Astrocyte (in vitro differentiated cells and primary cell): ENCODE results near the gene ZCWPW1. TPM values are rescaled to one million over a fixed set of nuclear protein-coding genes. Genes with fewer than 3 reads are reported as not detected.
"Not testable (repeated sequence)": the region's sequence is repeated elsewhere in the genome, so short reads cannot be mapped to it uniquely, and the experiment has no call there.

ENCODE experiments used
- DNase-seq: peaks from one replicate; pipeline ENCODE4 v3.0.0-alpha.2; 2010; ENCODE audit warnings: low read depth
- FAIRE-seq: peaks from 2 replicates; lab custom pipeline; 2011; peaks lifted over from hg19 to GRCh38; lab: Jason Lieb, UNC
- H2AFZ ChIP-seq: 2 replicates; pipeline ENCODE4 v1.6.0; 2012; ENCODE audit warnings: low read depth, low read length, inconsistent platforms
- H3K27ac ChIP-seq: 2 replicates; pipeline ENCODE4 v1.5.1; 2011; ENCODE audit warnings: low read depth, low read length, inconsistent platforms
- H3K27me3 ChIP-seq: 2 replicates; pipeline ENCODE4 v1.6.0; 2011; ENCODE audit warnings: low read length, inconsistent platforms; ENCODE audit not compliant: insufficient read depth
- H3K36me3 ChIP-seq: 2 replicates; pipeline ENCODE4 v1.5.1; 2011; ENCODE audit warnings: low read length, inconsistent platforms; ENCODE audit not compliant: insufficient read depth
- H3K4me1 ChIP-seq: 2 replicates; pipeline ENCODE4 v1.5.1; 2011; ENCODE audit warnings: low read length, inconsistent platforms; ENCODE audit not compliant: insufficient read depth
- H3K4me2 ChIP-seq: 2 replicates; pipeline ENCODE4 v1.6.0; 2012; ENCODE audit warnings: low read length, inconsistent platforms
- H3K4me3 ChIP-seq: 2 replicates; pipeline ENCODE4 v1.5.1; 2011; ENCODE audit warnings: low read depth, mild to moderate bottlenecking, low read length, inconsistent platforms; ENCODE audit not compliant: insufficient read depth
- H3K79me2 ChIP-seq: 2 replicates; pipeline ENCODE4 v1.6.0; 2012; ENCODE audit warnings: mild to moderate bottlenecking, low read length, inconsistent platforms; ENCODE audit not compliant: insufficient read depth
- H3K9ac ChIP-seq: 2 replicates; pipeline ENCODE4 v1.6.0; 2012; ENCODE audit warnings: mild to moderate bottlenecking, low read length, inconsistent platforms
- H3K9me3 ChIP-seq: 2 replicates; pipeline ENCODE4 v1.5.1; 2012; ENCODE audit warnings: low read depth, mild to moderate bottlenecking, low read length, inconsistent platforms; ENCODE audit not compliant: insufficient read depth
- H4K20me1 ChIP-seq: 2 replicates; pipeline ENCODE4 v1.6.0; 2012; ENCODE audit warnings: low read length, inconsistent platforms; ENCODE audit not compliant: insufficient read depth
- H3K27ac Mint-ChIP-seq: one replicate; pipeline ENCODE4 v1.8.0; 2021; ENCODE audit warnings: mild to moderate bottlenecking, mixed read lengths; ENCODE audit not compliant: unreplicated experiment
- H3K27me3 Mint-ChIP-seq: one replicate; pipeline ENCODE4 v1.8.0; 2021; ENCODE audit warnings: low read depth, mixed read lengths; ENCODE audit not compliant: unreplicated experiment
- H3K36me3 Mint-ChIP-seq: one replicate; pipeline ENCODE4 v1.8.0; 2021; ENCODE audit warnings: low read depth, mixed read lengths; ENCODE audit not compliant: unreplicated experiment
- H3K4me1 Mint-ChIP-seq: one replicate; pipeline ENCODE4 v1.8.0; 2021; ENCODE audit warnings: low read depth, mixed read lengths; ENCODE audit not compliant: unreplicated experiment
- H3K4me3 Mint-ChIP-seq: one replicate; pipeline ENCODE4 v1.8.0; 2021; ENCODE audit warnings: mild to moderate bottlenecking, moderate library complexity, mixed read lengths; ENCODE audit not compliant: unreplicated experiment
- H3K9me3 Mint-ChIP-seq: one replicate; pipeline ENCODE4 v1.8.0; 2021; ENCODE audit warnings: mild to moderate bottlenecking, mixed read lengths; ENCODE audit not compliant: unreplicated experiment
- CTCF ChIP-seq: IDR thresholded peaks from 2 replicates; pipeline ENCODE4 v1.5.1; 2011; ENCODE audit warnings: low read depth, mild to moderate bottlenecking, inconsistent platforms, low read length, moderate library complexity; ENCODE audit not compliant: insufficient read depth
- EZH2 ChIP-seq: IDR thresholded peaks from 2 replicates; pipeline ENCODE4 v1.6.1; 2012; ENCODE audit warnings: mild to moderate bottlenecking, low read length, inconsistent platforms; ENCODE audit not compliant: insufficient read depth
- total RNA-seq: library from RNA; stranded (reverse); gene quantifications from 2 replicates; pipeline ENCODE4 v1.2.1, GENCODE V29; 2021

The ZCWPW1 gene
- total RNA-seq, 1 donor from 2014 or later = 2.6 TPM

- peaks cover 31% of the 10 kb centered on the region for H3K36me3 ChIP-seq
- H3K9ac ChIP-seq = no peak overlapping the region
- no peaks in the 10 kb centered on the region for H3K27me3 ChIP-seq
- H3K9me3 Mint-ChIP-seq = no peaks in the 10 kb centered on the region
- H3K4me1 Mint-ChIP-seq = no peaks in the 10 kb centered on the region
- no peak overlapping the region for H3K4me3 ChIP-seq
- DNase-seq (no peak), FAIRE-seq (no peak)
- no peak overlapping the region for H2AFZ ChIP-seq
- H3K27ac ChIP-seq = no peak overlapping the region
- no peak overlapping the region for H3K27ac Mint-ChIP-seq
- no peak overlapping the region for H3K4me3 Mint-ChIP-seq
- no peaks in the 10 kb centered on the region for H3K9me3 ChIP-seq
- H3K27me3 Mint-ChIP-seq = no peaks in the 10 kb centered on the region
- peaks cover 18% of the 10 kb centered on the region for H3K36me3 Mint-ChIP-seq
- H3K4me1 ChIP-seq = no peaks in the 10 kb centered on the region
- no peaks in the 10 kb centered on the region for H3K79me2 ChIP-seq
- no peak overlapping the region for H3K4me2 ChIP-seq
- TF ChIP-seq CTCF = no peak
- H4K20me1 ChIP-seq = peaks cover 27% of the 10 kb centered on the region
These were observed 75.4 kb downstream of the ZCWPW1 start for GRCh38 chr7:100352984-100353684.

GRCh38 chr7:100352230-100352781 lies 76.2 kb downstream of the ZCWPW1 start:
- not testable (repeated sequence) for FAIRE-seq, H3K4me2 ChIP-seq, DNase-seq, H3K9me3 Mint-ChIP-seq, H3K27ac Mint-ChIP-seq, H3K4me3 Mint-ChIP-seq, H3K79me2 ChIP-seq, H3K27me3 Mint-ChIP-seq, H3K4me1 ChIP-seq, H3K27me3 ChIP-seq, H3K9ac ChIP-seq, H3K27ac ChIP-seq, H3K9me3 ChIP-seq, H2AFZ ChIP-seq, H3K4me3 ChIP-seq, H3K4me1 Mint-ChIP-seq
- peaks cover 31% of the 10 kb centered on the region for H4K20me1 ChIP-seq
- peaks cover 15% of the 10 kb centered on the region for H3K36me3 Mint-ChIP-seq
- H3K36me3 ChIP-seq = peaks cover 36% of the 10 kb centered on the region

- Histone ChIP-seq H3K9me3 (no peaks in the 10 kb centered on the region), H4K20me1 (peaks cover 37% of the 10 kb centered on the region), H3K4me2 (no peak overlapping the region), H3K4me1 (no peaks in the 10 kb centered on the region), H3K27me3 (no peaks in the 10 kb centered on the region), H2AFZ (no peak overlapping the region), H3K4me3 (no peak overlapping the region), H3K36me3 (peaks cover 42% of the 10 kb centered on the region), H3K27ac (no peak overlapping the region), H3K79me2 (peaks cover 1% of the 10 kb centered on the region), H3K9ac (no peak overlapping the region)
- no peaks in the 10 kb centered on the region for H3K27me3 Mint-ChIP-seq
- H3K27ac Mint-ChIP-seq = peak overlapping the region; percentile 18
- peaks cover 18% of the 10 kb centered on the region for H3K36me3 Mint-ChIP-seq
- no peak for FAIRE-seq
- H3K4me3 Mint-ChIP-seq = no peak overlapping the region
- DNase-seq = no peak
- TF ChIP-seq CTCF = no peak
- TF ChIP-seq EZH2 = no peak
- H3K4me1 Mint-ChIP-seq = no peaks in the 10 kb centered on the region
- no peaks in the 10 kb centered on the region for H3K9me3 Mint-ChIP-seq
These were observed 76.8 kb downstream of the ZCWPW1 start for GRCh38 chr7:100351657-100352058.

Other genes with a start within 250 kb of the ZCWPW1 start
- gene PVRIG, start 208.8 kb downstream of the ZCWPW1 start, total RNA-seq = not detected in 2 replicates
- not detected in 2 replicates for gene SPDYE3, start 121.0 kb downstream of the ZCWPW1 start, total RNA-seq
- 19.9 and 21.1 TPM in 2 replicates for gene PILRB, start 70.6 kb downstream of the ZCWPW1 start, total RNA-seq
- 2.3 and 3.0 TPM in 2 replicates for gene PILRA, start 55.2 kb downstream of the ZCWPW1 start, total RNA-seq
- gene MEPCE, start 1.1 kb upstream of the ZCWPW1 start, total RNA-seq = 20.2 and 20.5 TPM in 2 replicates
- 18.5 and 19.7 TPM in 2 replicates for gene PPP1R35, start 7.8 kb upstream of the ZCWPW1 start, total RNA-seq
- gene SPACDR, start 35.6 kb upstream of the ZCWPW1 start, total RNA-seq = 2.5 and 2.6 TPM in 2 replicates
- gene TSC22D4, start 50.5 kb upstream of the ZCWPW1 start, total RNA-seq = 52.9 and 53.4 TPM in 2 replicates
- 2.5 and 2.6 TPM in 2 replicates for gene NYAP1, start 55.2 kb upstream of the ZCWPW1 start, total RNA-seq
- 6.2 and 7.1 TPM in 2 replicates for gene AGFG2, start 110.5 kb upstream of the ZCWPW1 start, total RNA-seq
- 1.4 and 1.9 TPM in 2 replicates for gene SAP25, start 145.2 kb upstream of the ZCWPW1 start, total RNA-seq
- gene LRCH4, start 157.4 kb upstream of the ZCWPW1 start, total RNA-seq = 52.7 and 62.5 TPM in 2 replicates
- gene FBXO24, start 157.6 kb upstream of the ZCWPW1 start, total RNA-seq = 0.17 and 0.52 TPM in 2 replicates
- 10.8 and 15.5 TPM in 2 replicates for gene PCOLCE, start 173.7 kb upstream of the ZCWPW1 start, total RNA-seq
- gene MOSPD3, start 183.8 kb upstream of the ZCWPW1 start, total RNA-seq = 18.8 and 20.2 TPM in 2 replicates
- 0.26 and 0.50 TPM in 2 replicates for gene TFR2, start 212.8 kb upstream of the ZCWPW1 start, total RNA-seq
- not detected in 2 replicates for gene ACTL6B, start 227.7 kb upstream of the ZCWPW1 start, total RNA-seq
- gene GNB2, start 245.0 kb upstream of the ZCWPW1 start, total RNA-seq = 270 and 274 TPM in 2 replicates